22Rv1 (cell line): ENCODE results near the gene LNX2.

Experiments
- H3K27ac ChIP-seq: fragments of 450-650 bp; 2 replicates; pipeline ENCODE4 v1.5.1; 2017
- ZFX ChIP-seq: fragments of 450-650 bp; IDR thresholded peaks from 2 replicates; pipeline ENCODE4 v1.6.1; 2017; ENCODE audit warnings: antibody characterized with exemption, borderline replicate concordance
- TF ChIP-seq, protein P1 (sequence below): fragments of 450-650 bp; IDR thresholded peaks from 2 replicates; pipeline ENCODE4 v1.5.1; 2017; ENCODE audit warnings: mild to moderate bottlenecking

The LNX2 gene

DNA sequence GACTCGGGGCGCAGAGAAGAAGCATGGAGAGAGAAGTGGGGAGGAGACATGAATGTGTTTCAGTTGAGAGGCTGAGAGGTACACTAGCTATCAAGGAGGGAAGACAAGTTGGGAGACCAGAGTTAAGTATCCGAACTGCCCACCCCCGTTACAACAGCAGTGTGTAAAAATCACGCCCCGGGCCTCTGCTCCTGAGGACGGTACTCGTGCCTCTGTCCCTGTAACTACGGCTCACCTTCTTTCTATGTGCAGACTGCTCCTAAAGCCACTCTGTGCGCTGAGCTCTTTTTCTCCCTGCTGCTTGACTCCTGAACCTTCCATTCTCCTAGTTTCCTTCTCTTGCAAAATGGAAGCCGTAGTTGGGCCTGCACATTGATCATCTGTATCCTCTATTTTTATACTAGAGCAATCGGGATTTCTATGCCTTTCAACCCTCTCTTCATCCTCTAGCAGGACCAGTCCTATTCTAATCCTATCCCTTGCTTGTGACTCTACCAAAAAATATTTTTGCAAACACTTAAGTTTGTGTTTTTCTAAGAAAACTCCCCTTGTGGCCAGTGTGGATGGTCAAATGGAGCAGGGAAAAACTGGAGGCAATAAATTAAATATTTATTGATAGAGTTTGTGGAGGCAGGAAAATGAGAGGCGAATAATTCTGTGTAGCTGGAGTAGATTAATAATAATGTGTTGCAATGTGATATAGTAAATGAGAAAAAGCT, 1.9 kb upstream of the LNX2 start:
- TF ChIP-seq, protein P1, sequence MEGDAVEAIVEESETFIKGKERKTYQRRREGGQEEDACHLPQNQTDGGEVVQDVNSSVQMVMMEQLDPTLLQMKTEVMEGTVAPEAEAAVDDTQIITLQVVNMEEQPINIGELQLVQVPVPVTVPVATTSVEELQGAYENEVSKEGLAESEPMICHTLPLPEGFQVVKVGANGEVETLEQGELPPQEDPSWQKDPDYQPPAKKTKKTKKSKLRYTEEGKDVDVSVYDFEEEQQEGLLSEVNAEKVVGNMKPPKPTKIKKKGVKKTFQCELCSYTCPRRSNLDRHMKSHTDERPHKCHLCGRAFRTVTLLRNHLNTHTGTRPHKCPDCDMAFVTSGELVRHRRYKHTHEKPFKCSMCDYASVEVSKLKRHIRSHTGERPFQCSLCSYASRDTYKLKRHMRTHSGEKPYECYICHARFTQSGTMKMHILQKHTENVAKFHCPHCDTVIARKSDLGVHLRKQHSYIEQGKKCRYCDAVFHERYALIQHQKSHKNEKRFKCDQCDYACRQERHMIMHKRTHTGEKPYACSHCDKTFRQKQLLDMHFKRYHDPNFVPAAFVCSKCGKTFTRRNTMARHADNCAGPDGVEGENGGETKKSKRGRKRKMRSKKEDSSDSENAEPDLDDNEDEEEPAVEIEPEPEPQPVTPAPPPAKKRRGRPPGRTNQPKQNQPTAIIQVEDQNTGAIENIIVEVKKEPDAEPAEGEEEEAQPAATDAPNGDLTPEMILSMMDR: no peak
- TF ChIP-seq ZFX: no peak
- H3K27ac ChIP-seq: peak overlapping the region; percentile 98

DNA sequence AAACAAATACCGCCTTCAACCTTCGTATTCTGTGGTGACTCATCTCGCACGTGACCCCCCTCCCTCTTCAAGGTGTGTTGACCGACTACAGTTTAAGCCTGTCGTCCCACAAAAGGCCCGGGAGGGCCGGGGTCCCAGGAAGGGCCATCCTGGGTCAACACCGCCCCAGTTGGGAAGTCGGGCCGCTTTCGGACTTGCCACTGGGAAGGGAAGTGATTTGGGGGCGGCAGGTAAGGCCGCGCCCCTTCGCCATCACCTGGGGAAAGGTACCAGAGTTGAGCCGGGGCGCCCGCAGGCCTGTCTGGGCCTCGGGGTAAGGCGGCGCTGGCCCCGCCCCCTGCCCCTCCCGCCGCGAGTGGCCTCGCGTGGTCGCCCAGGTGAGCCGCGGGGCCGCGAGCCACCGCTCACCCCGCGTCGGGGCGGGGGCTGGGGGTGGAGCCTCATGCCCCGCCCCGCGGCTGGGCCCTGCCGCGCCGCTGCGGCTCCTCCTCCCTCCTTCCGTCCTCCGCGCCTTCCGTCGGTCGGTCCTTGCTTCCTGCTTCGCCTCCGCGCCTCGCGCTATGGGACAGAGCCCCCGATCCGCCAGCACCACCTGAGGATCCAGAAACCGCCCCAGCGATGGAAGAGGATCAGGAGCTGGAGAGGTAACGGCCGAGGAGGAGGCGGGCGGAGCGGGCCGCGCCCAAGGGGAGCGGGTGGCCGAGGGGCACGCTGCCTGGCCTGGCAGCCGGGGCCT, 1.2 kb upstream of the LNX2 start, which contains the start of gene POLR1D:
POLR1D (plus strand) TSS at position 527 of the 736 bp plus-strand sequence; CDS start at position 619, 92 bp downstream.
- H3K27ac ChIP-seq: peak within 1 kb of the TSS; percentile 98
- TF ChIP-seq, protein P1: no peak
- no peak for TF ChIP-seq ZFX

- peak overlapping the region; percentile 98 for H3K27ac ChIP-seq
- TF ChIP-seq ZFX: no peak
- TF ChIP-seq, protein P1: no peak
These were observed 712 bp upstream of the LNX2 start for GRCh38 chr13:27621116-27621365.

DNA sequence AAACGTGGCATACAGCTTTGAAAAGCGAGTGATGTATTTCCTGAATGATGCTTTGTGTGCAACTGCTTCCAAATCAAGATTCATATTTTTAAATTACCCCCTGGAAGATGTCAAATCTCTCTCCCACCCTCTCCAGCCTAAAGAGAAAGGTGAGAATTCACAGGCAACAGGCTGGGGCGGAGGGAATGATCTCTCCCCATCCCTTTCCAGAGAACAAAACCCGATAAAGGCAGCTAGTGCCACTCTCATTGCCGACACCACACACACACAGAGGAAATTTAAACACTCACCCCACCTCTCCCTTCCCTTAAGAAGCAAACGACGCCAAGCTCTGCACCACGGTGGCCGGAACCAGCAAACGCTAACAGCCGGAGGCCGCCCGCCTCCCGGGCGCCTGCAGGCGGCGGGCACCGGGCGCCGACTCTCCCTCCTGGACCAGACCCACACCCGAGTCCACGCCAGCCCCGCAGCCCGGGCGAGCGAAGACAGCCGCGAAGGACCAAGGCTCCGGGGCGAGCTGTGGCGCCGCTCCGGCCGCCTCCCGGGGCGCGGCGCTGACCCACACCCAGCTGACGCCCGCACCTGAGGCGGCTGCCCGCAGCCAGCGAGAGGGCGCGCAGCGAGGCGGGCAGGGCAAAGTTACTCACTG, 477 bp downstream of the LNX2 start:
- peak overlapping the region; percentile 98 for H3K27ac ChIP-seq
- TF ChIP-seq ZFX: no peak
- TF ChIP-seq, protein P1: peak; percentile 34

- H3K27ac ChIP-seq: peak overlapping the region; percentile 98
- no peak for TF ChIP-seq ZFX
- TF ChIP-seq, protein P1: no peak
These were observed 1.1 kb downstream of the LNX2 start for GRCh38 chr13:27619093-27619727.

DNA sequence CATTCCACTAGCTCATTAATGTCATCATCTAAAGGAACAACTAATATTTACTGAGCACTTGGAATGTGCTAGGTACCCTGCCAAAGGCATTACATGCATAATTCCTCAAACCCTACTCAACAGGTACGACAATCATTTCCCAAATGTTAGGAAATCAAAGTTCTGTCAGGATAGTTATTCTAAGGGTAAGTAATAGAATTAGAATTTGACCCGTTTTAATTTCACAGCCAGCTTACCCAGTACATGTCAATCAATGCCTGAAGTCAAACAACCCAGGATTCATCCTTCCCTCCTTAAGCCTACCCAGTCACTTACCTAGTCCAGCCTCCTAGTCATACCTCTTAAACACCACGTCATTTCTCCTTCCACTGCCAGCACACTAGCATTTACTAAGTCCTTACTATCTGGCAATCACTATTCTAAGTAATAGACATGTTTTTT, 2.4 kb downstream of the LNX2 start:
- H3K27ac ChIP-seq: peak overlapping the region; percentile 98
- TF ChIP-seq, protein P1: no peak
- TF ChIP-seq ZFX: no peak
